ENCODE data around the gene APCDD1.

The APCDD1 gene

GRCh38 chr18:10431680-10432079, 22.8 kb upstream of the APCDD1 start:
- DNase-seq (ENCODE audit: low read depth), result no peak

- DNase-seq (ENCODE audit: low read depth), result no peak
These were observed 21.7 kb upstream of the APCDD1 start for GRCh38 chr18:10432781-10433180.

- DNase-seq (ENCODE audit: low read depth), result no peak
These were observed 18.3 kb upstream of the APCDD1 start for GRCh38 chr18:10436160-10436559.

- DNase-seq (ENCODE audit: low read depth), result no peak
These were observed 16.6 kb upstream of the APCDD1 start for GRCh38 chr18:10437837-10438236.

- DNase-seq (ENCODE audit: low read depth), result no peak
These were observed 14.5 kb upstream of the APCDD1 start for GRCh38 chr18:10439898-10440297.

GRCh38 chr18:10440884-10441283, 13.6 kb upstream of the APCDD1 start:
- no peak for DNase-seq (ENCODE audit: low read depth)

GRCh38 chr18:10441472-10441871, 13.0 kb upstream of the APCDD1 start:
- no peak for DNase-seq (ENCODE audit: low read depth)

GRCh38 chr18:10442551-10442971, 11.9 kb upstream of the APCDD1 start:
- DNase-seq (ENCODE audit: low read depth), result no peak

- no peak for DNase-seq (ENCODE audit: low read depth)
These were observed 11.4 kb upstream of the APCDD1 start for GRCh38 chr18:10443001-10443400.

GRCh38 chr18:10444314-10445006, 10.0 kb upstream of the APCDD1 start:
- no peak for DNase-seq (ENCODE audit: low read depth)

GRCh38 chr18:10449396-10449795, 5.0 kb upstream of the APCDD1 start:
- DNase-seq (ENCODE audit: low read depth), result no peak

GRCh38 chr18:10450986-10451385, 3.4 kb upstream of the APCDD1 start:
- DNase-seq (ENCODE audit: low read depth), result no peak

- DNase-seq (ENCODE audit: low read depth), result peak; percentile 21
These were observed 1.1 kb upstream of the APCDD1 start for GRCh38 chr18:10453261-10453805.

- DNase-seq (ENCODE audit: low read depth), result no peak
These were observed 484 bp downstream of the APCDD1 start for GRCh38 chr18:10454681-10455557.

- no peak for DNase-seq (ENCODE audit: low read depth)
These were observed 1.5 kb downstream of the APCDD1 start for GRCh38 chr18:10455726-10456453.

- DNase-seq (ENCODE audit: low read depth), result no peak
These were observed 2.3 kb downstream of the APCDD1 start for GRCh38 chr18:10456718-10457117.

- no peak for DNase-seq (ENCODE audit: low read depth)
These were observed 2.7 kb downstream of the APCDD1 start for GRCh38 chr18:10457128-10457527.

GRCh38 chr18:10457767-10458166, 3.3 kb downstream of the APCDD1 start:
- DNase-seq (ENCODE audit: low read depth), result no peak

- DNase-seq (ENCODE audit: low read depth), result no peak
These were observed 4.3 kb downstream of the APCDD1 start for GRCh38 chr18:10458691-10459090.

- DNase-seq (ENCODE audit: low read depth), result no peak
These were observed 5.2 kb downstream of the APCDD1 start for GRCh38 chr18:10459587-10459986.

- no peak for DNase-seq (ENCODE audit: low read depth)
These were observed 6.1 kb downstream of the APCDD1 start for GRCh38 chr18:10460414-10461018.

GRCh38 chr18:10461989-10462388, 7.6 kb downstream of the APCDD1 start:
- DNase-seq (ENCODE audit: low read depth), result no peak

Data from amniotic epithelial cell (primary cell).